Activated T-cell treated with anti-CD3 and anti-CD28 coated beads, Interleukin-2, amount 50 U/mL, for 4 hours (primary cell): ENCODE measurements around the gene KRTAP10-2. TPM values are rescaled to one million over a fixed set of nuclear protein-coding genes. Genes with fewer than 3 reads are reported as not detected.
A peak's percentile ranks its signal among the peaks of the same experiment; 100 is the strongest.

Experiments
- ATAC-seq, 2 donors: fragments of 200-7000 bp; cut with Tn5 transposase; one replicate each; pipeline ENCODE4 v1.10.0; 2021
- DNase-seq: peaks from one replicate; pipeline ENCODE4 v3.0.0-alpha.2; 2020
- H3K27me3 Mint-ChIP-seq: one replicate; pipeline ENCODE4 v1.8.0; 2021; ENCODE audit warnings: low read depth, mixed read lengths
- H3K36me3 Mint-ChIP-seq: one replicate; pipeline ENCODE4 v1.8.0; 2022; ENCODE audit warnings: mixed read lengths; ENCODE audit not compliant: insufficient read depth
- H3K4me1 Mint-ChIP-seq: one replicate; pipeline ENCODE4 v1.8.0; 2021; ENCODE audit warnings: low read depth, mixed read lengths
- H3K4me3 Mint-ChIP-seq: one replicate; pipeline ENCODE4 v1.8.0; 2021; ENCODE audit warnings: mild to moderate bottlenecking, moderate library complexity, mixed read lengths
- H3K9me3 Mint-ChIP-seq: one replicate; pipeline ENCODE4 v1.8.0; 2021; ENCODE audit warnings: mixed read lengths
- total RNA-seq, 3 donors: library from RNA; stranded (reverse); gene quantifications; one replicate each; pipeline ENCODE4 v1.2.1, GENCODE V29; 2021

The KRTAP10-2 gene
- total RNA-seq, 3 donors from 2014 or later: not detected

- H3K9me3 Mint-ChIP-seq: no peaks in the 10 kb centered on the region
- no peaks in the 10 kb centered on the region for H3K27me3 Mint-ChIP-seq
- DNase-seq: no peak
These were observed 36.5 kb downstream of the KRTAP10-2 start for GRCh38 chr21:44514746-44515358.

GRCh38 chr21:44514218-44514520 is 37.1 kb downstream of the KRTAP10-2 start:
- no peaks in the 10 kb centered on the region for H3K27me3 Mint-ChIP-seq
- no peaks in the 10 kb centered on the region for H3K4me1 Mint-ChIP-seq
- H3K9me3 Mint-ChIP-seq: no peaks in the 10 kb centered on the region
- no peak overlapping the region for H3K4me3 Mint-ChIP-seq
- H3K36me3 Mint-ChIP-seq: no peaks in the 10 kb centered on the region
- ATAC-seq: no peak
- no peak for DNase-seq

More at GRCh38 chr21:44514746-44515358, 36.5 kb downstream of the KRTAP10-2 start:
- H3K4me3 Mint-ChIP-seq: no peak overlapping the region
- no peaks in the 10 kb centered on the region for H3K4me1 Mint-ChIP-seq
- H3K36me3 Mint-ChIP-seq: no peaks in the 10 kb centered on the region
- no peak for ATAC-seq

- ATAC-seq (no peak), DNase-seq (no peak)
- no peaks in the 10 kb centered on the region for H3K27me3 Mint-ChIP-seq
- H3K4me1 Mint-ChIP-seq: no peaks in the 10 kb centered on the region
- H3K9me3 Mint-ChIP-seq: no peaks in the 10 kb centered on the region
- H3K4me3 Mint-ChIP-seq: no peak overlapping the region
- H3K36me3 Mint-ChIP-seq: no peaks in the 10 kb centered on the region
These were observed 37.7 kb downstream of the KRTAP10-2 start for GRCh38 chr21:44513389-44514217.

DNA sequence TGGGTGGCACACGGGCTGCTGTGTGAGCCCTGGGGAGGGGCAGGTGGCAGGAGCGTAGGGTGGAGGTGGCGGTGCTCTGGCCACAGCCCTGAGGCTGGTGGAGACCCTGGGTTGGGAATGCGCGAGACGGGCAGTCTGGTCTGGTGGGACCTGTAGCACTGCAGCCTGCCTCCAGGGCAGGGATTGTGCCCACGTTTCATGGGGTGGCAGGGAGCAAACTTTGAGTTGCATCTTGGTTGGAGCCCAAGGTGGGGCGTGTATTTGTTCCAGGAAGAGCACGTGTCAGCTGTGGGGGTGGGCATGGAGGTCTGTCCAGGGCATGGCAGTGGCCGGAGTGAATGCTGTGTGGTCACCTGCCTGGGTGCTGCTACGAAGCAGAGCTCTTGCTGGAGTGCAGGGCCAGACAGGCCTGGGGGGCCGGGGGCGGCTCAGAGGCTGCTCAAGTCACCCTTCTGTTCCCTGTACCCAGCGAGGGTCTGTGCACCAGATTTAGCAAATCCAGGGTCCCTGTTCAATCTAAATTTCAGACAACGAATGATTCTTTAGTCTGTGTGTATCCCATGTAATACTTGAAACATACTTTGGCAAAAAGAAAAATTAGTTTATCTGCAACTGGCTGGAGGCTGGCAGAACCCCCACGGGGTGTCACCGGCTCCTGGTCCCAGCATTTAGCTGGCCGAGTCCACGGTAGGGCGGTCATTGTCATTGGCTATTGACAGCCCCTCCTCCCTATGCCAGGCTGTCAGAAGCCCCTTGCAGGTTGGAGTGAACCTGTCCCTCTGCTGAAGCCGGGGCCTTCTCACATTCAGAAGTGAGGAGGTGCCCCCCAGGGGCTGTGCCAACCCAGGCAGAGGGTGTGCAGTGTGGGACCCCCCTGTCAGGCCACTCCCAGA is 38.6 kb downstream of the KRTAP10-2 start:
- H3K4me3 Mint-ChIP-seq: no peak overlapping the region
- no peaks in the 10 kb centered on the region for H3K4me1 Mint-ChIP-seq
- H3K27me3 Mint-ChIP-seq: no peaks in the 10 kb centered on the region
- H3K36me3 Mint-ChIP-seq: no peaks in the 10 kb centered on the region
- DNase-seq (no peak), ATAC-seq (no peak)
- H3K9me3 Mint-ChIP-seq: no peaks in the 10 kb centered on the region

- Mint-ChIP-seq H3K4me1 (no peaks in the 10 kb centered on the region), H3K27me3 (no peaks in the 10 kb centered on the region), H3K4me3 (no peak overlapping the region), H3K9me3 (no peaks in the 10 kb centered on the region), H3K36me3 (no peaks in the 10 kb centered on the region)
- DNase-seq (no peak), ATAC-seq (no peak)
These were observed 39.4 kb downstream of the KRTAP10-2 start for GRCh38 chr21:44511938-44512275.

GRCh38 chr21:44511219-44511937 is 39.9 kb downstream of the KRTAP10-2 start:
- no peaks in the 10 kb centered on the region for H3K36me3 Mint-ChIP-seq
- no peak for ATAC-seq
- H3K4me1 Mint-ChIP-seq: no peaks in the 10 kb centered on the region
- H3K27me3 Mint-ChIP-seq: no peaks in the 10 kb centered on the region
- no peak for DNase-seq
- no peaks in the 10 kb centered on the region for H3K9me3 Mint-ChIP-seq
- H3K4me3 Mint-ChIP-seq: peak overlapping the region; percentile 19

GRCh38 chr21:44510508-44511218 is 40.6 kb downstream of the KRTAP10-2 start:
- H3K27me3 Mint-ChIP-seq: no peaks in the 10 kb centered on the region
- H3K36me3 Mint-ChIP-seq: no peaks in the 10 kb centered on the region
- H3K4me3 Mint-ChIP-seq: peak overlapping the region; percentile 37
- H3K9me3 Mint-ChIP-seq: no peaks in the 10 kb centered on the region
- no peaks in the 10 kb centered on the region for H3K4me1 Mint-ChIP-seq
- DNase-seq (peak; percentile 79), ATAC-seq (peak; percentile 87 to 91)

GRCh38 chr21:44510109-44510507 is 41.2 kb downstream of the KRTAP10-2 start:
- Mint-ChIP-seq H3K36me3 (no peaks in the 10 kb centered on the region), H3K4me1 (no peaks in the 10 kb centered on the region), H3K27me3 (no peaks in the 10 kb centered on the region), H3K4me3 (no peak overlapping the region), H3K9me3 (no peaks in the 10 kb centered on the region)
- ATAC-seq (no peak), DNase-seq (no peak)

GRCh38 chr21:44509539-44509938 is 41.8 kb downstream of the KRTAP10-2 start:
- Mint-ChIP-seq H3K4me1 (no peaks in the 10 kb centered on the region), H3K36me3 (no peaks in the 10 kb centered on the region), H3K9me3 (no peaks in the 10 kb centered on the region), H3K4me3 (no peak overlapping the region), H3K27me3 (no peaks in the 10 kb centered on the region)
- no peak for DNase-seq
- no peak for ATAC-seq

GRCh38 chr21:44508711-44509445 is 42.4 kb downstream of the KRTAP10-2 start:
- H3K4me1 Mint-ChIP-seq: no peaks in the 10 kb centered on the region
- DNase-seq (no peak), ATAC-seq (no peak)
- no peak overlapping the region for H3K4me3 Mint-ChIP-seq
- H3K27me3 Mint-ChIP-seq: no peaks in the 10 kb centered on the region
- no peaks in the 10 kb centered on the region for H3K9me3 Mint-ChIP-seq
- no peaks in the 10 kb centered on the region for H3K36me3 Mint-ChIP-seq

DNA sequence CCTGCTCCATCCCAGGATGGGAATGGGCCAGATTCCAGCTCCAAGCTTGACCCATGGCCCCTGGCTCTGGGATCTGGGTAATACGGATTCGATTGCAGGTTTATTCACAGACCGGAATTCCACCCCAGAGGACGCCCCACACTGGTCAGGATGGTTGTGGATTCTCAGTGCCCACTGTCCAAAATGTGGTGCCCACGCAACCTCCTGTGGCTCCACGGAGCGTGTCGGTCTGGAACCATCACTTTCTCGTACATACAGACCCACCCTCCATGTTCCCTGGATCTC is 42.9 kb downstream of the KRTAP10-2 start:
- Mint-ChIP-seq H3K9me3 (no peaks in the 10 kb centered on the region), H3K27me3 (no peaks in the 10 kb centered on the region), H3K36me3 (no peaks in the 10 kb centered on the region), H3K4me1 (no peaks in the 10 kb centered on the region), H3K4me3 (no peak overlapping the region)
- DNase-seq (no peak), ATAC-seq (no peak)

DNA sequence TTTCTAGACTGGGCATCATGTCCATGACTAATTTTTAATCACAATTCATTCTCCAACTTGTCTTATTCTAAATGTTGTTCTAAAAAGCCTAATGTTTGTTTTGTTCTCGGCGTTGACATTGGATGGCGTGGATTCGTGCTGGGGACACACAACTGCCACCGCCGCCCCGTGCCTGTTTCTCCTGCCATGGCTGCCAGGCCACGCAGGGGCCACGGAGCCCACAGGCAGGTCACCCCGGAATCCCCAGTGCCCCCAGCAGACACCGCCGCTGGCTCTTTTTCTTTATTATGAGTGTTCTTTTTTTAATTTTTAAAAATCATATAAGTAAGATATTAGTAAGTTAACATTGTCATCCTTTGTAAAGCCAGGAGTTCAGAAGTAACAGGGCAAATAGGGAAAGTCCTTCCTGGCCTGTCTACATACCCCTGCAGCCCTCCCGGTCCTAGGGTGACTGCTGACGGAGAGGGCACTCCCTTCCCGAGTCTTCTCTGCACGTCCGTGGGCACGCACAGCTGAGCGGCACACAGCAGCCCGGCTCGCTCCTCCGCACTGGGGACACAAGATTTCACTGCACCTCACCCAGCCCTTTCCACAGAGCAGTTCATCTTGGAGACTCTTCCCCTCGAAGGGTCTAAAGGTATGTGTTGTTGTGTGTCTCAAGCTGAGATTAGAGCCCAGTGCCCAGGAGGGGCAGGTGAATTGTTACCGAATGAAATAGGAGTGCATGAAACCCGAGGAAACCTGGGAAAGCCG is 43.5 kb downstream of the KRTAP10-2 start:
- ATAC-seq (no peak), DNase-seq (no peak)
- Mint-ChIP-seq H3K4me1 (no peaks in the 10 kb centered on the region), H3K27me3 (no peaks in the 10 kb centered on the region), H3K4me3 (no peak overlapping the region), H3K36me3 (no peaks in the 10 kb centered on the region), H3K9me3 (no peaks in the 10 kb centered on the region)
